ENCODE results near the gene PPP1R13L. TPM values are rescaled to one million over a fixed set of nuclear protein-coding genes. Genes with fewer than 3 reads are reported as not detected.

PPP1R13L gene
- total RNA-seq, 4 donors from 2014 or later, result 4.0 to 10.7 (median 4.2) TPM

- no peak for TF ChIP-seq CTCF (IDR thresholded peaks at IDR 0.05; ENCODE audit: low read depth)
These were observed 3.3 kb upstream of the PPP1R13L start for GRCh38 chr19:45408121-45408520.

DNA sequence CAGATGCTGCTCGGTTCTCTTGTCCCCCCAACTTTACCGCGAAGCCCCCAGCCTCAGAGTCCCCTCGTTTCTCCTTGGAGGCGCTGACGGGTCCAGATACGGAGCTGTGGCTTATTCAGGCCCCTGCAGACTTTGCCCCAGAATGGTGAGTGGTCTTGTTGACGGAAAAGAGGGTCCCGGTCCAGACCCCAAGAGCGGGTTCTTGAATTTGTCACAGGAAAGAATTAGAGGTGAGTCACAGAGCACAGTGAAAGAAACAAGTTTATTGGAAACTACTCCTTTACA is 2.2 kb upstream of the PPP1R13L start:
- TF ChIP-seq CTCF (IDR thresholded peaks at IDR 0.05; ENCODE audit: low read depth), result no peak

GRCh38 chr19:45406226-45407090 is 1.6 kb upstream of the PPP1R13L start, which contains the start of gene POLR1G:
POLR1G (plus strand) TSS chr19:45406644; CDS start chr19:45406697, 53 bp downstream.
- no peak for TF ChIP-seq CTCF (IDR thresholded peaks at IDR 0.05; ENCODE audit: low read depth)

GRCh38 chr19:45405435-45406225 is 761 bp upstream of the PPP1R13L start:
- TF ChIP-seq CTCF (IDR thresholded peaks at IDR 0.05; ENCODE audit: low read depth), result no peak

GRCh38 chr19:45403781-45404556 is 900 bp downstream of the PPP1R13L start:
- no peak for TF ChIP-seq CTCF (IDR thresholded peaks at IDR 0.05; ENCODE audit: low read depth)

DNA sequence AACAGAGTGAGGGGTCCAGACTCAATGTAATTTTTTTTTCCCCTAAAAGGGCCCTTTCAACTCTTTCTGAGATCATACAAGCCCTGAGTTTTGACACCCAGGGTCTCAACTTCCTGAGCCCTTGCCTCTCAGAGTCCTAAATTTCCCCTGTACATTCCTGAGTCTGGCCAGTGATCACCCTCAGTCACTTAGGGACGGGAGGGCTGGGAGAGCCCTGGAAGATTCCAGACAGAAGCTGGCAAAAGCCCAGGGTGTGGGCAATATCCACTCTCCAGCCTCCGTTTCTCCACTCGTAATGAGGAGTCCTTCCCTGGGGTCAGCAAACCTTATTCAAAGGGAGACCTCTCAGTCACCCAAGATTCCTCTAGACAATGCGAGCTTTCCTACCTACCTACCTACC is 1.6 kb downstream of the PPP1R13L start:
- TF ChIP-seq CTCF (IDR thresholded peaks at IDR 0.05; ENCODE audit: low read depth), result no peak

Measured in subcutaneous adipose tissue (tissue), 4 donors.